ENCODE measurements around the gene CCR7.

DNA sequence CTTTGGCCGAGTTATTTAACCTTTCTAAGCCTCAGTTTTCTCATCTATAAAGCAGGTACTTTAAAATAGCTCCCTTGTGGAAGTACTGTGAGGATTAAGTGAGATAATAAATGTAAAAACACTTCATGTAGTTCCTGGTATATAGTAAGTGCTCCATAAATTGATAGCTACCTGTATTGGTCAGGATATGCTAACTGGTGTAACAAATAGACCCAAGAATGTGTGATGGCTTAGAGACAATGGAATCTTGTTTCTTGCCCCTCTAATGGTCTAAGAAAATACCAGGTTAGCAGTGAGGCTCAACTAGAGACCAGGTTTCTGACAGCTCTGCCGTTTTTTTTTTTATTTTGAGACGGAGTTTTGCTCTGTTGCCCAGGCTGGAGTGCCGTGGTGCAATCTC is 29.8 kb downstream of the CCR7 start:
- TF ChIP-seq, protein P1, sequence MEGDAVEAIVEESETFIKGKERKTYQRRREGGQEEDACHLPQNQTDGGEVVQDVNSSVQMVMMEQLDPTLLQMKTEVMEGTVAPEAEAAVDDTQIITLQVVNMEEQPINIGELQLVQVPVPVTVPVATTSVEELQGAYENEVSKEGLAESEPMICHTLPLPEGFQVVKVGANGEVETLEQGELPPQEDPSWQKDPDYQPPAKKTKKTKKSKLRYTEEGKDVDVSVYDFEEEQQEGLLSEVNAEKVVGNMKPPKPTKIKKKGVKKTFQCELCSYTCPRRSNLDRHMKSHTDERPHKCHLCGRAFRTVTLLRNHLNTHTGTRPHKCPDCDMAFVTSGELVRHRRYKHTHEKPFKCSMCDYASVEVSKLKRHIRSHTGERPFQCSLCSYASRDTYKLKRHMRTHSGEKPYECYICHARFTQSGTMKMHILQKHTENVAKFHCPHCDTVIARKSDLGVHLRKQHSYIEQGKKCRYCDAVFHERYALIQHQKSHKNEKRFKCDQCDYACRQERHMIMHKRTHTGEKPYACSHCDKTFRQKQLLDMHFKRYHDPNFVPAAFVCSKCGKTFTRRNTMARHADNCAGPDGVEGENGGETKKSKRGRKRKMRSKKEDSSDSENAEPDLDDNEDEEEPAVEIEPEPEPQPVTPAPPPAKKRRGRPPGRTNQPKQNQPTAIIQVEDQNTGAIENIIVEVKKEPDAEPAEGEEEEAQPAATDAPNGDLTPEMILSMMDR (IDR thresholded peaks at IDR 0.05; ENCODE audit: low read length), result no peak
- no peak for TF ChIP-seq EZH2 (optimal IDR thresholded peaks at IDR 0.05; ENCODE audit: low read depth, low read length)
